Endometrial microvascular endothelial cells (primary cell): ENCODE measurements around the gene WFIKKN2. TPM values are rescaled to one million over a fixed set of nuclear protein-coding genes. Genes with fewer than 3 reads are reported as not detected.
"Not testable (repeated sequence)": the region's sequence is repeated elsewhere in the genome, so short reads cannot be mapped to it uniquely, and the experiment has no call there.

Experiments
- in situ Hi-C: cut with HindIII; loops from 2 replicates; pipeline ENCODE4 v1.10.0; 2017; ENCODE audit warnings: low sequenced_read_pairs, low pct_unique_long_range_greater_than_20kb; ENCODE audit errors: inconsistent ontology term
- total RNA-seq: library from RNA; depleted of rRNA; stranded (reverse); fragments of >200 nt; gene quantifications from one replicate; pipeline ENCODE4 v1.2.3, GENCODE V29; 2015; ENCODE audit errors: inconsistent ontology term

WFIKKN2 gene, protein sequence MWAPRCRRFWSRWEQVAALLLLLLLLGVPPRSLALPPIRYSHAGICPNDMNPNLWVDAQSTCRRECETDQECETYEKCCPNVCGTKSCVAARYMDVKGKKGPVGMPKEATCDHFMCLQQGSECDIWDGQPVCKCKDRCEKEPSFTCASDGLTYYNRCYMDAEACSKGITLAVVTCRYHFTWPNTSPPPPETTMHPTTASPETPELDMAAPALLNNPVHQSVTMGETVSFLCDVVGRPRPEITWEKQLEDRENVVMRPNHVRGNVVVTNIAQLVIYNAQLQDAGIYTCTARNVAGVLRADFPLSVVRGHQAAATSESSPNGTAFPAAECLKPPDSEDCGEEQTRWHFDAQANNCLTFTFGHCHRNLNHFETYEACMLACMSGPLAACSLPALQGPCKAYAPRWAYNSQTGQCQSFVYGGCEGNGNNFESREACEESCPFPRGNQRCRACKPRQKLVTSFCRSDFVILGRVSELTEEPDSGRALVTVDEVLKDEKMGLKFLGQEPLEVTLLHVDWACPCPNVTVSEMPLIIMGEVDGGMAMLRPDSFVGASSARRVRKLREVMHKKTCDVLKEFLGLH
- total RNA-seq: not detected

DNA sequence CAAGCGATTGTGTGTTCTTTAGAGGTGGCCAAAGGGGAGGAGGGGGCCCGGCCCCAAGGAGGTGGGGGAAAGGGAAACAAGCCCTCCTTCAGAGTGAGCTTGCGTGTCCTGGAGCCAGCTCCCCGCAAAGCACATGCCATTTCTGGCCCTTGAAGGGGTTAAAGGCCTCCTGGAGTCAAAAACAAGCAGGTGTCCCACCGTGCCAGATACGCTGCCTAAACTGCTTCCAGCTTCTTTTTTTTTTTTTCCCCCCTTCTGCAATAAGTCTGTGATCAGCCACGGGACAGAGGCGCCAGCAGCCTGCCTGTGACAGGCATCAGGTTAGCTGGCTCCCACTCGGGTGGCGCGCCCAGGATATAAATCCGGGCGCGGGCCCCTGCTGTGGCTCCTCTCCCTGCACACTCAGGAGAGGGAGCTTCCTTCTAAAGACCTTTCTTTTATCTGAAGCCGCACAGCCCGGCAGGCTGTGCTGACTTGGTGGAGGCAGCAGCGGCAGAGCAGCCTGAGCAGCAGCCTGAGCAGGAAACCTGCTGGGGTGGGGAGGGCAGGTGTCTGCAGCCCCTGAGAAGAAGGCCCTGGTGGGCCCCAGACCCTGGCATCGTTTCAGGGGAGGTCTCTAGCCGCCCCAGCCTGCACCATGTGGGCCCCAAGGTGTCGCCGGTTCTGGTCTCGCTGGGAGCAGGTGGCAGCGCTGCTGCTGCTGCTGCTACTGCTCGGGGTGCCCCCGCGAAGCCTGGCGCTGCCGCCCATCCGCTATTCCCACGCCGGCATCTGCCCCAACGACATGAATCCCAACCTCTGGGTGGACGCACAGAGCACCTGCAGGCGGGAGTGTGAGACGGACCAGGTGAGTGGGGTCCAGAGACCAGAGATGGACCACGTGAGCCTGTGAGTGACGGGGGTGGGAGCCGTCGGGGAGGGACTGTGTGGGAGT, at the start of gene WFIKKN2:
Gene WFIKKN2, plus strand, starts transcription at position 286 of the 934 bp plus-strand sequence. Its CDS starts 352 bp downstream, at position 638.
- in situ Hi-C loops: no loop called here

DNA sequence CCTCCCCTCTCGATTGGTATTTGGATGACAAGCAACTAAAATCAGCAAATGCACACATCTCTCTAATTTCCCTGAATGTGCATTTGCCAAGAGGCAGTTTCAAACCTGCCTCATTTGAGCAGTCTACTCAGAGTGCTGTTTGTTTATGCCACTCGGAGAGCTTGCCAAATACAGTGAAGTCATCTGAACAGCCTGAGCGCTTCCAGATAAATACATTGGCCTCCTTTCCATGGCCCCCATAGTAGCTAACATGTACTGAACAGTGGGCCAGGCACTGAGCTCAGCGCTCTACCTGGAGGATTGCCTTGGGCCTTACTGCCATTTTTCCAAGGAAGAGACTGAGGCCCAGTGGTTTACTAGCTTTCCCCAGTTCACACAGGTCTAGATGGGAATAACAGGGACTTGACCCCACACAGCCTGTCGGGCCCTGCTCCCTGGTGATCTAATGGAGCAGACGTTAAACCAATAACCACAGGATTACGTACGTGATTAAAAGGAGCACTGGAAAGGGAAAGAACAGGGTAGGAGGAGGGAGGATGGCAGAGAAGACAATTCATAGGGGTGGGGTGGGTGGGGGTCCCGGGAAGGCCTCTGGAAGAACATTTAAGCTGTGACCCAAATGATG, 49.3 kb upstream of the WFIKKN2 start:
- in situ Hi-C loops: no loop called here

DNA sequence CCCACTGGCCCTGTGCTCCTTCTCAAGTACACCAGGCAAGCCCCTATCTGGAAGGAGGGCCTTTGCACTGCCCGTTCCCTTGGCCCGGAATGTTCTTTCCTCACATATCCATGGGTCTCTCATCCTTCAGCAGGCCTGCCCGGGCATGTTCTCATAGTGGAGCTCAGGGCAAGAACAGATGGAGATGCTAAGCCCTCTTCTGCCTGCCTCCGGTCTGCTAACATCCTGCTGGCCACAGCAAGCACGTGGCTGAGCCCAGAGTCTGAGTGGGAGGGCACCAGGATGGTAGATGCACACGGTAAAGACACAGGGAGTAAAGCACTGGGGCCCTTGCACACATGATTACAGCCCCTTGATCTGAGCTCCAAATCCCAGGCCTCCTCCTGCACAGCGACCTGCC, 48.3 kb upstream of the WFIKKN2 start:
- in situ Hi-C loops: no loop called here

DNA sequence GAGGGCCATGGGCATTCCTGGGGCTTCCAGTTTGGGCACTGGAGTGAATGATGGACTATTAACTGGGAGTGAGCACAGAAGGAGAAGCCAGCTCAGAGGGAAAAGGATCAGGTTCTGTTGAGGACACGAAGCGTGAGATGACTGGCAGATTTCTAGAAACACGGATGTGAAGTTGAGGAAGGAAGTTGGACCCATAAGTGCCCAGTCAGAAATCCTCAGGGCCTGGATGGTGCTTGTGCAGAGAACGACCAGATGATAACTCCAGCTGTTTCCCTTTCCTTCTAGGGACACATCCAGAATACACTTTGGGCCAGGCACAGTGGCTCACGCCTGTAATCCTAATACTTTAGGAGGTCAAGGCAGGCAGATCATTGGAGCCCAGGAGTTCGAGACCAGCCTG, 44.8 kb upstream of the WFIKKN2 start:
- in situ Hi-C loops: no loop called here

DNA sequence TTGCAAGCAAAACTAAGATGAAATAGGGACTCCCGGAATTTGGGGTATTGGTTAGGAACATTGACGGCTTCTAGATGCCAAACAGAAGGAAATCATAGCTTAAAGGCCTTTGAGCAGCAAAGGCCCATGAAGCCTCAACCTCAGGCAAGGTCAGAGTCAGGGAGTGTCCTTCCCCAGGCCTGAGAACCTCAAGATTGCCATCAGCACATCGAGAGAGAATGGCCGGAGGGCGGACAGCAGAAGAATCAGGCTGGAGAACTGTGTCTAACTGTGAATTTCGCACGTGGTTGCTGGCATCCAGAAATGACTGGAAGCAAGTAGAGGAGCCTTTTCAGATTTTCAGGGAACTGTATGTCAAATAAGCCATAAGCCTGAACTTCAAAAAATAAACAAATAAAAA, 43.3 kb upstream of the WFIKKN2 start:
- in situ Hi-C loops: no loop called here

DNA sequence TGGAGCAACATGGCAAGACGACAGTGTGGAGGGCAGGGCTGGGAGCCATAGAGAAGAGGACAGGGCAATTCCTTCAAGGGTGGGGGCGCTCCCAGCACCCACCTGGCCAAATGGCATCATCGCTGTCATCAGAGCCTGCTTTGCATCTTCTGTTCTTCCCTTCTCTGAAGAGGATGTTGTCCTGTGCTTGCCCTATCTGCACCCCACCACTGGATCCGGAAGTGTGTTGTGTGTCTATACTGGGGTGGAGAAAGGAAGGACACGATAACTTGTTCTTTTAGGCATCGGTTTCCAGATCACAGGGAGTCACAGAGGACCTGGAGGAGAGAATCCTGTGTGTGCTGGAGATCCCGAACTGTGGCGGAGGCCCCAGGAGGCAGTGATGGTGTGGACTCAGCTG, 42.4 kb upstream of the WFIKKN2 start:
- in situ Hi-C loops: no loop called here

DNA sequence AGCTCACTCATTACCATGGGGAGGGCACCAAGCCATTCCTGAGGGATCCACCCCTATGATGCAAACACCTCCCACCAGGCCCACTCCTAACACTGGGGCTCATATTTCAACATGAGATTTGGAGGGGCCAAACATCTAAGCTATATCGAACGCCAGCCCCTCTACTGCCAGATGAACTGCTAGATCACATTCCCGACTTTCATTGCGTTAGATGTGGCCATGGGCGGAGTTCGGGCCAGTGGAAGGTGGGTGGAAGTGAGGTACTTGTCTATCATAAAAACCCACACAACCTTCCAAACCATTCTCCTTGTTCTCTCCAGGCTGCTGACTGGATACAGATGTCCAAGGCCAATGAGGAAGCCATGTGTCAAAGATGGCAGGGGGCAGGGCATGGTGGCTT, 41.0 kb upstream of the WFIKKN2 start:
- in situ Hi-C loops: no loop called here

DNA sequence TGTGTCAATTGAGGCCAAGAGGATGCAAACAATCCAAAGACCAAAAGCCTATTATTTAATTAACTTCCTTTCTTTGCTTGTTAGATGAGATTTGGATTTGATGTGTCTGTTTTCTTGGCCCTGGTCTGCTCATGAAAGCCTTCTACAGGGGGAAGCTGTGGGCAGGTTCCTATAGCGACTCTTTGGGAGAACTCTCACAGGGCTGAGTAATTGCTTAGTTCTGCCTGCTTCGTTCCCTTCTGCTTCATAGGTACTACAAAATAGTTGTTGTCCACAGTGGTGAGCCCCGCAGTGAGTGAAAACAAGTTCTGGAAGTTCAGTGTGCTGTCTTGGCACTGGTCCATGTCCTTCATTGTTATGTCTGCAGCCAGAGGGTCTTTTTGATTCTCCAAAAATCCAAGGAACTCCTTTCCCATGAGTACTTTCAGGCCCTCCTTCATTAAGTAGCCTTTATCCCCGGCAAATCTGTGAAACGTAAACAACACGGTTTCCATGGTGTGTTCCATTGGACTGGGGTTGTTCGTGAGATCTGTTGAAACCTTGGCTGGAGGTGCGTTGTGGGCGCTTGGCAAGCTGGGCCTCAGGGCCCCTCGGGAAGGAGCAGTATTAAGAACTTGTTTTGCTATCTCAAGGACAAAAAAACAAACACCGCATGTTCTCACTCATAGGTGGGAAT, 38.1 kb upstream of the WFIKKN2 start:
- in situ Hi-C loops: no loop called here

DNA sequence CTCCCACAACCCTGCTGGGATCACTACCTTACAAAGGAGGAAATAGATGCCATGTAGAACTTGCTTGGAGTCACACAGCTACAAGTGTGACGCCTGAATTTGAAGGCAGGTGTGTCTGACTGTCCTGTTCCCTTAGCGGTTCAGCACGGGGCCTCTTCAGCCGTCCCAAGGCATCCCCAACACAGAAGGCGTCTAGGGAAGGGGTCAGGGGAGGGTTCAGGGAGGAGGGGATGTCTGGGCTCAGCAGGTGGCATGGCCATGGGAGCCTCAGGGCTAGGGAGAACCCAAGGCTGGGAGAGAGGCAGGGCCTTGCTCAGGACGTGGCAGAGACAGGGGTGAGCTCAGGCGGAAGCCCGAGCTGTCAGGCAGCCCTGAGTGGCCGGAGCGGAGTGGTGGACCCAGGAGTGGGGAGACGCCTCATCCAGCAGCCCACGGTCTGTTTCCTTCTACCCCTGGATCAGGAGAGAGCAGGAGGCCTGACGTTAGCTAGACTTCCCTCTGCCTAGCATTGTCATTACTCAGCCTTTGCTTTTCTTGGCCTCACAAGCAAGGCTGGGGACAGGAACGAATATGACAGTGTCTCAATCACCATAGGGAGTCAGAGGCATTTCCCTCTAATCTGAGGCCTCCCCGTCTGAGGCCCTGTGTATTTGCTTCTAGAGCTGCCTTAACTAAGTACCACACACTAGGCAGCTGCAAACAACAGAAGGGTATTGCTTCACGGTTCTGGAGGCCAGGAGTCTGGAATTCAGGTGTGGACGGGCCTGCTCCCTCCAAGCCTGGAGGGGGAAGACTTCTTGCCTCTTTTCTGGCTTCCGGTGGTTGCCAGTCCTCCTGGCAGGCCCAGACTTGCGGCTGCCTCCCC, 36.7 kb upstream of the WFIKKN2 start:
- in situ Hi-C loops: no loop called here

DNA sequence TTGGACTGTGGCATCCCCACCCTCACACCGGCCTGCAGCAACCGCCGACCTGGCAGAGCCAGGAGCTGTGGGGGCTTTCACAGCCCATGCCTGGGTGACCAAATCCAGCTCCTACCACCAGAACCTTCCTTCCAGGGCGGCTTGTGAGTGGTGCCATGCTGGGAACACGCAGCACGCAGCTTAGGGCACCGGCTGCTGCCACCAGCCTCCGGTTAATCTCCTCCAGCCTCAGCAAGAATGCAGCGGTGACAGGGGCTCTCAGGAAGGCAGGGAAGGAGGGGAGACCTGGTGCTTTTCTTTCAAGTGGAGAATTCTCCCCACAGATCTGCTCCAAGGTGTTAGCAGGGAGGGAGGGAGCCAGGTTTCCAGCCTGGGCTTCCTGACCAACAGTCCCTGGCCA, 35.8 kb upstream of the WFIKKN2 start:
- in situ Hi-C loops: no loop called here

DNA sequence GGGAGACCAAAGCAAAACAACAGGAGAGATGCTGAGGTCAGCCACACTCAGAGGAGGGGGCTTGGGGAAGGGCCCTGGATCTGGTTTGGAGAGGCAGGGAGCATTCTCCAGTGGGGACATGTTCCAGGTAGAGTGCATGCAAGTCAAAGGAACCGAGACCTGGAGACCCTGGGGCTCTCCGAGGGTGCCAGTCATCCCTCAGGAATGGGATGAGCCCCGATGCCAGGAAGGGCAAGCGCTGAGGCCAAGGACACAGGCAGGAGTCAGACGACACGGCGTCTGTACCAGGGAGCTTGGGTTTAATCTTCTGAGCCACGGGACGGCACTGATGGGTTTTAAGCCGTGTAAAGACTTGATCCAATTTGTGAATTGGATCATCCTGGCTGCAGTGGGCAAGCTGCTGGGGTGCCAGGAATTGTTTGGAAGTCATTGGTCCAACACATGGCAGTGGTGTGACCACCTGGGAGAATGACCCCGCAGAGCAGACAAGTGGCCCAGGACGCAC, 35.1 kb upstream of the WFIKKN2 start:
- in situ Hi-C loops: no loop called here

DNA sequence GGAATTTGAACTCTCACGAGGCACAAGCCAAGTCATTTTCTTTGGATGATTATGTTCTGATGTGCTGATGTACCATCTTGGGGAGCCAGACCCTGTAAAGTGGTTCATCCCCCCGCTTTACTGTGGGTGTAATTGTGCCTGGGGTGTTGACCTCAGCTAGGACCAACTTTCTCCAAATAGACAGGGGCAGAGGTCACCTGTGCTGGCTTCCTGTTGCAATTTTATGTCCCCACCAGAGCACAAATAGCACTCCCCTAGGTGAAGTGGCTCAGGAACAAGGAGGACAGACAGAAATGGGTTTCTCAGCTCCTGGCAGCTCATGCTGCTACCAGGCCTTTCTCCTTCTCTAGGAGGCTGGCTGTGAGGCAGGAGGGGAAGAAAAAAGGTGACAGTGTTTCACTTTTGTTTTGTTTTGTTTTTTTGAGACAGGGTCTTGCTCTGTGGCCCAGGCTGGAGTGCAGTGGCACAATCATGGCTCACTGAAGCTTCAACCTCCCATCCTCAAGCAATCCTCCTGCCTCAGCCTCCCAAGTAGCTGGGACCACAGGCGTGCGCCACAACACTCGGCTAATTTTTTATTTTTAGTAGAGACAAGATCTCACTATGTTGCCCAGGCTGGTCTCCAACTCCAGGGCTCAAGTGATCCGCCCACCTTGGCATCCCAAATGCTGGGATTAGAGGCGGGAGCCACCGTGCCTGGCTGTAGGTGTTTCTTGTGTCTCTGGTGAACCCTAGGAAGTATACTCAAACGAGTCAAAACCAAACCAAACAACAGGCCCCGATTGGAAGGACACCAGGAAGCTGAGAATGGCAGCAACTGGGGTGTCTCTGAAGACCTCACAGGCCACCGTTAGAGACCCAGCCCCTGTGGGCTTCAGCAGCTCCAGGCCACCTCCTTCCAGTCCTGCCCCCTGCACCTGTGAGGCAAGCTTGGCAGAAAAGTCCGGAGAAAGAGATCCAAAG, 32.5 kb upstream of the WFIKKN2 start:
- in situ Hi-C loops: no loop called here

DNA sequence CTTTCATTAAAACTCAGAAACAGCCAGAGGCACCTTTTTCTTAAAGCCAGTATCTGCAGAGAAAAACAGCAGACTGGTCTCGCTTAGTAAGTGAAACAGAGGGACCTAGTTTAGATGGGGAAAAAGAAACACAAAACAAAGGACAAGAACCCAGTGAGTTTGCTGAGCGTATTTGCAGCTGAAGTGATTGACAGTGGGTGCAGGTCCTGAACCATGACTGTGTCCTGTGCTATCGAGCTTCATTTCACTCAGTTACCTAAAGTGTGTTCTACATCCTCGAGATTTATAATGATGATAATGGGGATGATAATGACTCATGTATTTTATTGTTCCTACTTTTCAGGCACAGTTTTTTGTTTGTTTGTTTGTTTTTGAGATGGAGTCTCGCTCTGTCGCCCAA, 31.7 kb upstream of the WFIKKN2 start:
- in situ Hi-C loops: no loop called here

DNA sequence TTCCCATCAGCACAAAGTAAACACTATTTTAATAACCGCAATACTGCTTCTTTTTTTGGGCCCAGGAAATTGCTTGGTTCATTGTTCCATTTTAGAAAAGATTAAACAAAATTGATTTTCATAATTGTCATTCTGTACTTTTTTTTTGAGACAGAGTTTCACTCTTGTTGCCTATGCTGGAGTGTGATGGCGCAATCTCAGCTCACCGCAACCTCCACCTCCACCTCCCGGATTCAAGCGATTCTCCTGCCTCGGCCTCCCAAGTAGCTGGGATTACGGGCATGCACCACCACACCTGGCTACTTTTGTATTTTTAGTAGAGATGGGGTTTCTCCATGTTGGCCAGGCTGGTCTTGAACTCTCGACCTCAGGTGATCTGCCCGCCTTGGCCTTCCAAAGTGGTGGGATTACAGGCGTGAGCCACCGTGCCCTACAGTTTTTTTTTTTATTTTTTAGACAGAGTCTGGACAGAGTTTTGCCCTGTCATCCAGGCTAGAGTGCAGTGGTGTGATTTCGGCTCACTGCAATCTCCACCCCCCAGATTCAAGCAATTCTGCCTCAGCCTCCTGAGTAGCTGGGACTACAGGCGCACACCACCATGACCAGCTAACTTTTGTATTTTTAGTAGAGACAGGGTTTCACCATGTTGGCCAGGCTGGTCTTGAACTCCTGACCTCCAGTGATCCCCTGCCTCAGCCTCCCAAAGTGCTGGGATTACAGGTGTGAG, 30.5 kb upstream of the WFIKKN2 start:
- in situ Hi-C loops: not testable (repeated sequence)

DNA sequence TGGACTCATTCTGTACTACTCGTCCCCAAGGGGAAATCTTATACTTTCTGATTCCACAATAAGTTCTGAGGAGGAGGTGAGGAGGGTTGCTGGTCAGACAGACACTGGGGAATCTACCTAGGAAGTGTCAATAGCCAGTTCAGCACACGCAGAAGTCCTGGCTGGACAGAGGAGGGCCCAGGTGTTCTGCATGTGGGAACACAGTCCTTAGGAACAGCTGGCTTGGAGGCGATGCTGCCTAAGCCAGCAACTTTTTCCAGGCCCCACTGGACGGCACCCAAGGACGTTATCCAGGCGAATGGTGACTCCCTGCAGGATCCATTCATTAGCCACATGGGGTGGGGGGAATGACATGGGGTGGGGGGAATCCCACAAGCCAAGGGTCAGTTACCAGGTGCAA, 29.9 kb upstream of the WFIKKN2 start:
- in situ Hi-C loops: no loop called here

DNA sequence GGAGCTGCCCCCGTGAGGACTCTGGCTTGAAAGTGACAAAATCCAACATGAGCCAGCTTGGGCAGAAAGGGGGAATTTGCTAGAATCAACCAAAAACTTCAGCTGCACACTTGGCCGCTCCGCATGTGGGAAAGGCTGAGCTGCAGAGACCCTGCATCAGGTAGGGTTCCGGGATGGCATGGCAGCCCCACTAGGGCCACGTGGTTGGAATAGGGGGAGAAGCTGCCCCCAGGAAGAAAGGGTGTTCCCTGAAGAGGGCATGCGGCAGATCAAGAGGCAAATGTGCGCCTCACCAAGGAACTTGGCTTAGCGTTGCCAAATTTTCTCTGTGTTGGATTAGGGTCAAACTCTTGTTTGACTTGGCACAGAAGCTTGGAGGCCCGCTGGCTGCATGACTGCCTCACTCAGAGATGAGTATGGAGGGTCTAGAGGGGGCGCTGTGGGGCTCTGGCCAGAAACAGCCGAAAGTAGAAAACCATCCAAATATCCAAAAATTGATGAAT, 29.2 kb upstream of the WFIKKN2 start:
- in situ Hi-C loops: no loop called here
